Ectodermal cell (in vitro differentiated cells): ENCODE results near the gene TNFAIP8L2.

Experiments
- H3K27ac ChIP-seq: 2 replicates; pipeline ENCODE4 v1.7.0; 2013; ENCODE audit warnings: mild to moderate bottlenecking, low read depth, low read length; ENCODE audit not compliant: insufficient read depth, poor library complexity, severe bottlenecking
- H3K27me3 ChIP-seq: 2 replicates; pipeline ENCODE4 v1.7.0; 2013; ENCODE audit warnings: mild to moderate bottlenecking, low read length; ENCODE audit not compliant: insufficient read depth, control insufficient read depth, poor library complexity, severe bottlenecking
- H3K36me3 ChIP-seq: one replicate; pipeline ENCODE4 v1.7.0; 2013; ENCODE audit warnings: low read length; ENCODE audit not compliant: control insufficient read depth, insufficient read depth
- H3K4me1 ChIP-seq: one replicate; pipeline ENCODE4 v1.7.0; 2013; ENCODE audit warnings: low read length; ENCODE audit not compliant: control insufficient read depth, insufficient read depth
- H3K4me3 ChIP-seq: 2 replicates; pipeline ENCODE4 v1.7.0; 2013; ENCODE audit warnings: low read depth, low read length, control low read depth; ENCODE audit not compliant: insufficient read depth
- H3K9me3 ChIP-seq: 2 replicates; pipeline ENCODE4 v1.7.0; 2013; ENCODE audit warnings: mild to moderate bottlenecking, low read length, moderate library complexity; ENCODE audit not compliant: control insufficient read depth
- WGBS, 2 experiments: methylation state at CpG; one replicate each; pipeline ENCODE4 v1.1.7; 2013; ENCODE audit warnings: missing lambda C conversion rate in 2 of 2; 5-methylcytosine and 5-hydroxymethylcytosine counted together

TNFAIP8L2 gene

GRCh38 chr1:151145304-151146071, 11.0 kb upstream of the TNFAIP8L2 start:
- Histone ChIP-seq H3K27ac (no peak overlapping the region), H3K4me1 (peaks cover 14% of the 10 kb centered on the region), H3K4me3 (peak overlapping the region; percentile 88), H3K9me3 (no peaks in the 10 kb centered on the region), H3K36me3 (no peaks in the 10 kb centered on the region), H3K27me3 (peaks cover 23% of the 10 kb centered on the region)
- 7% methylated on average over 43 of the region's 43 CpGs for WGBS, 2 experiments

GRCh38 chr1:151146072-151146411, 10.4 kb upstream of the TNFAIP8L2 start:
- H3K9me3 ChIP-seq = no peaks in the 10 kb centered on the region
- no peaks in the 10 kb centered on the region for H3K36me3 ChIP-seq
- peaks cover 14% of the 10 kb centered on the region for H3K4me1 ChIP-seq
- peaks cover 23% of the 10 kb centered on the region for H3K27me3 ChIP-seq
- H3K27ac ChIP-seq = no peak overlapping the region
- WGBS, 2 experiments = 1% methylated on average over 26 of the region's 26 CpGs
- H3K4me3 ChIP-seq = peak overlapping the region; percentile 88

- 0 to 1% methylated on average over 61 of the region's 61 CpGs for WGBS, 2 experiments
- peak within 1 kb of the TSS; percentile 88 for H3K4me3 ChIP-seq
- H3K27ac ChIP-seq = no peak within 1 kb of the TSS
- H3K27me3 ChIP-seq = peaks cover 23% of the 10 kb centered on the region
- H3K4me1 ChIP-seq = peaks cover 14% of the 10 kb centered on the region
- no peaks in the 10 kb centered on the region for H3K9me3 ChIP-seq
- no peaks in the 10 kb centered on the region for H3K36me3 ChIP-seq
Observed at GRCh38 chr1:151146412-151147131, 9.9 kb upstream of the TNFAIP8L2 start, which contains the start of gene SEMA6C. TSS of gene SEMA6C (minus strand) at chr1:151146631. CDS start at chr1:151142621, 4,010 bp downstream.

DNA sequence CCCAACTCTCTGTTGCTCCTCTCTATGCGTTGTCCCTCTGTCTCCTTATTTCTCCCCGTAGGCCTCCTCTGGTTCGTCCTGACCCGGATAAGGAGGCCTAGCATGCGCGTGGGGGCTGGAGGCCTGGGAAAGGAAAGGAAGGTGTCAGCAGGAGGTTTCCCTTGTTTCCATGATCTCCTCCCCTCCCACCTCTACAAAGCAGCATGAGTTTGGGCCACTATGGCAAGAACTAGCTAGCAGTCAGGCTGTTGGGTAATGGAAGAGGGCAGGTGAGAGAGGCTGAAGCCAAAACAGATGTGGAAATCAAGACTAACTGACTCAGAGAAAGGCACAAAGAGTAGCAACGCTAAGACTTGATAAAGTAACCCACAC, 9.3 kb upstream of the TNFAIP8L2 start:
- Histone ChIP-seq H3K4me3 (peak overlapping the region; percentile 88), H3K9me3 (no peaks in the 10 kb centered on the region), H3K4me1 (peaks cover 14% of the 10 kb centered on the region), H3K27ac (no peak overlapping the region), H3K27me3 (peaks cover 23% of the 10 kb centered on the region), H3K36me3 (no peaks in the 10 kb centered on the region)
- 4 to 7% methylated on average over 6 to 7 of the region's 7 CpGs for WGBS, 2 experiments

DNA sequence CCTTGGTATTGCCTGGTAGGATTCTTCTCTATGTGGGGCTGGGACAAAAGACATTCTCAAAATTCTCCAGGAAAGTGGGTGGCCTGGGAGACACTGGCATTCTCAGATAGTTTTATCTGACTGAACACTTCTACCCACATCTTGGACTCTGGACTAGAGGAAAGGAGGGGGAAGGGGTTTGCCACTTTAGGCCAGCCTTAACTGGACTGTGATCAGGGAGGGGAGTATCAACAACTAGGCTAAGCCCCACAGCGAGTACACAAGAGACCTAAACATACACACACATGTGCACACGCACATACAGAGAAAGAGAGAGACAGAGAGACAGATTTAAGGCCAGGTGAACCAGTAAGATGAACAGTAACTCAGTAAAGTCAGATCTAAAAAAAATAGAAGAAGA, 8.8 kb upstream of the TNFAIP8L2 start:
- H3K27ac ChIP-seq = no peak overlapping the region
- H3K36me3 ChIP-seq = no peaks in the 10 kb centered on the region
- H3K9me3 ChIP-seq = no peaks in the 10 kb centered on the region
- H3K4me1 ChIP-seq = peaks cover 14% of the 10 kb centered on the region
- 91% methylated on average over 1 of the region's 2 CpGs; no CpG with 5 or more reads in 1 of the 2 experiments for WGBS, 2 experiments
- H3K4me3 ChIP-seq = no peak overlapping the region
- peaks cover 23% of the 10 kb centered on the region for H3K27me3 ChIP-seq

DNA sequence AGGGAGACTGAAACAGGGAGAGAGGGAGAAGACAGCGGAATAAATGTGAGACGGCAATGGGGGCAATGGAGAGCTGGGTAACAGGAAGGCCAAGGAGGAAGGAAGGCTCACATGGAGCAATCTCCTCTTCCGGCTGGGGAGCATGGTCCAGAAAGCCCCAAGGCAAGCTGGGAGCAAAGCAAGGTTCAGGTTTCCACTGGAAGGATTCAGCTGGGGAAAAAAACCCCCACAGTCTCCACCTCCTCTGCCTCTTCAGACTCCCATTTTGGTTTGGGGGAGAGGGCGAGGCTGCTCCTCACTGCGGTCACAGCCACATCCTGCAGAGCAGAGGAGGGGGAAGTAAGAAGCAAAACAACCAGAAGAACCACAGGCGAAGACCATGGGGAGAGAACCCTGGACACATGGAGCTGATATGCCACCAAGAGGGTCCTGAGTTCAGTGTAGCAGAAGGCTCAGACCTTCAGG, 650 bp downstream of the TNFAIP8L2 start:
- Histone ChIP-seq H3K27me3 (no peaks in the 10 kb centered on the region), H3K36me3 (peaks cover 15% of the 10 kb centered on the region), H3K9me3 (no peaks in the 10 kb centered on the region), H3K4me1 (no peaks in the 10 kb centered on the region), H3K4me3 (no peak overlapping the region), H3K27ac (no peak overlapping the region)
- 92 to 93% methylated on average over 6 of the region's 6 CpGs for WGBS, 2 experiments

DNA sequence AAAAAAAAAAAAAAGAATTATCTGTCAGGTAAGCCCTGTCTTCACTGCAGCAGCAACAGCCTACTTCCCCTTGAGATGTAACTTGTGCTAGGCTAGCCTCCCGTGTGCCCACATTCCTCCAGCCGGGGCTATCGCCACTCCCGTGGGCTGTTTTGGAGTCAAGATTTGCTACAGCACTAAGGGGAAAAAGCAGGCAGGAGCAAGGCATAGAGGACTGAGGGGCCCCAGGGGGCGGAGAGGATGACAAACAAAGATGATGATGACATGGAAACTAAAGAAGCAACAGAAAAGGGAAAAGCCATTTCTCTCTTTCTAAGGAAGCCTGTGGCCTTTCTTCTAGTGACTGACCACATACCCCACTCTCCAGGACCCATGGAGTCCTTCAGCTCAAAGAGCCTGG, 1.9 kb downstream of the TNFAIP8L2 start:
- Histone ChIP-seq H3K4me3 (no peak overlapping the region), H3K36me3 (peaks cover 15% of the 10 kb centered on the region), H3K4me1 (no peaks in the 10 kb centered on the region), H3K9me3 (no peaks in the 10 kb centered on the region), H3K27ac (no peak overlapping the region), H3K27me3 (no peaks in the 10 kb centered on the region)
- 93 to 96% methylated on average over 5 of the region's 5 CpGs for WGBS, 2 experiments

GRCh38 chr1:151158751-151159251, 2.4 kb downstream of the TNFAIP8L2 start:
- 93 to 95% methylated on average over 22 of the region's 22 CpGs for WGBS, 2 experiments

GRCh38 chr1:151159373-151159772, 2.9 kb downstream of the TNFAIP8L2 start:
- H3K4me3 ChIP-seq = no peak overlapping the region
- H3K9me3 ChIP-seq = no peaks in the 10 kb centered on the region
- H3K27ac ChIP-seq = no peak overlapping the region
- peaks cover 15% of the 10 kb centered on the region for H3K36me3 ChIP-seq
- H3K4me1 ChIP-seq = peaks cover 5% of the 10 kb centered on the region
- no peaks in the 10 kb centered on the region for H3K27me3 ChIP-seq

More at GRCh38 chr1:151158751-151159251, 2.4 kb downstream of the TNFAIP8L2 start:
- Histone ChIP-seq H3K36me3 (peaks cover 15% of the 10 kb centered on the region), H3K27me3 (no peaks in the 10 kb centered on the region), H3K9me3 (no peaks in the 10 kb centered on the region), H3K4me1 (no peaks in the 10 kb centered on the region), H3K4me3 (no peak overlapping the region), H3K27ac (no peak overlapping the region)

GRCh38 chr1:151164732-151165280, 8.4 kb downstream of the TNFAIP8L2 start:
- Histone ChIP-seq H3K9me3 (no peaks in the 10 kb centered on the region), H3K4me3 (peak overlapping the region; percentile 95), H3K36me3 (peaks cover 7% of the 10 kb centered on the region), H3K27me3 (no peaks in the 10 kb centered on the region), H3K4me1 (peaks cover 16% of the 10 kb centered on the region), H3K27ac (peak overlapping the region; percentile 9)
- WGBS, 2 experiments = 39 to 40% methylated on average over 11 of the region's 11 CpGs
